Nephron progenitor cell (in vitro differentiated cells): ENCODE measurements around the gene RACK1.
A peak's percentile ranks its signal among the peaks of the same experiment; 100 is the strongest.

Source experiments
- DNase-seq: peaks from one replicate; pipeline ENCODE4 v3.0.0; 2021
- H3K27ac Mint-ChIP-seq: 2 replicates; pipeline ENCODE4 v1.8.0; 2021; ENCODE audit warnings: mild to moderate bottlenecking, moderate library complexity, mixed read lengths
- H3K27me3 Mint-ChIP-seq: 2 replicates; pipeline ENCODE4 v1.8.0; 2021; ENCODE audit warnings: mild to moderate bottlenecking, low read depth, mixed read lengths; ENCODE audit not compliant: poor library complexity
- H3K36me3 Mint-ChIP-seq: 2 replicates; pipeline ENCODE4 v1.8.0; 2021; ENCODE audit warnings: low read depth, mixed read lengths
- H3K4me1 Mint-ChIP-seq: 2 replicates; pipeline ENCODE4 v1.8.0; 2021; ENCODE audit warnings: mixed read lengths
- H3K4me3 Mint-ChIP-seq: 2 replicates; pipeline ENCODE4 v1.8.0; 2021; ENCODE audit warnings: mild to moderate bottlenecking, moderate library complexity, mixed read lengths
- H3K9me3 Mint-ChIP-seq: 2 replicates; pipeline ENCODE4 v1.8.0; 2021; ENCODE audit warnings: mild to moderate bottlenecking, moderate library complexity, mixed read lengths
- CTCF ChIP-seq: fragments of 200-600 bp; sonication (generic); IDR thresholded peaks from 2 replicates; pipeline ENCODE4 v1.5.0; 2021; ENCODE audit warnings: antibody characterized with exemption

Gene RACK1

GRCh38 chr5:181192337-181193046 lies 51.2 kb downstream of the RACK1 start:
- H3K36me3 Mint-ChIP-seq, result no peaks in the 10 kb centered on the region
- H3K4me1 Mint-ChIP-seq, result peaks cover 23% of the 10 kb centered on the region
- DNase-seq, result no peak
- no peak for TF ChIP-seq CTCF
- H3K27me3 Mint-ChIP-seq, result peaks cover 57% of the 10 kb centered on the region
- no peak overlapping the region for H3K27ac Mint-ChIP-seq
- H3K4me3 Mint-ChIP-seq, result peak overlapping the region; percentile 99
- H3K9me3 Mint-ChIP-seq, result peaks cover 6% of the 10 kb centered on the region

- Mint-ChIP-seq H3K36me3 (no peaks in the 10 kb centered on the region), H3K27ac (peak overlapping the region; percentile 83), H3K4me1 (peaks cover 22% of the 10 kb centered on the region), H3K4me3 (peak overlapping the region; percentile 99), H3K9me3 (peaks cover 6% of the 10 kb centered on the region), H3K27me3 (peaks cover 53% of the 10 kb centered on the region)
- TF ChIP-seq CTCF, result no peak
- DNase-seq, result peak; percentile 97
Observed at GRCh38 chr5:181191526-181192336, 52.0 kb downstream of the RACK1 start.

GRCh38 chr5:181190711-181191525 lies 52.8 kb downstream of the RACK1 start:
- H3K27me3 Mint-ChIP-seq, result peaks cover 57% of the 10 kb centered on the region
- H3K36me3 Mint-ChIP-seq, result no peaks in the 10 kb centered on the region
- peaks cover 6% of the 10 kb centered on the region for H3K9me3 Mint-ChIP-seq
- H3K4me1 Mint-ChIP-seq, result peaks cover 24% of the 10 kb centered on the region
- TF ChIP-seq CTCF, result no peak
- DNase-seq, result peak; percentile 66
- H3K4me3 Mint-ChIP-seq, result peak overlapping the region; percentile 99
- no peak overlapping the region for H3K27ac Mint-ChIP-seq

- Mint-ChIP-seq H3K36me3 (no peaks in the 10 kb centered on the region), H3K27ac (no peak overlapping the region)
- DNase-seq, result peak; percentile 30
Observed at GRCh38 chr5:181189962-181190710, 53.6 kb downstream of the RACK1 start.

More at GRCh38 chr5:181189962-181190710, 53.6 kb downstream of the RACK1 start:
- Mint-ChIP-seq H3K9me3 (peaks cover 6% of the 10 kb centered on the region), H3K4me1 (peaks cover 28% of the 10 kb centered on the region), H3K4me3 (peak overlapping the region; percentile 99), H3K27me3 (peaks cover 55% of the 10 kb centered on the region)
- no peak for TF ChIP-seq CTCF
